ENCODE measurements around the gene RYR1.

GRCh38 chr19:38511074-38511708 lies 77.7 kb downstream of the RYR1 start:
- no peak for TF ChIP-seq CTCF (IDR thresholded peaks at IDR 0.05; ENCODE audit: control extremely low read depth in 1 of 3, insufficient read depth in 1 of 3, low read depth in 1 of 3, low read length in 3 of 3)
- TF ChIP-seq RXRA (IDR thresholded peaks at IDR 0.05; ENCODE audit: insufficient read depth, low read depth, low read length) = no peak
- TF ChIP-seq POLR2A (IDR thresholded peaks at IDR 0.05; ENCODE audit: control extremely low read depth in 1 of 2, low read depth in 2 of 2, low read length in 2 of 2) = no peak
- no peak for TF ChIP-seq CEBPB (IDR thresholded peaks at IDR 0.05; ENCODE audit: low read depth, low read length)
- no peak for TF ChIP-seq E2F6 (IDR thresholded peaks at IDR 0.05)
- TF ChIP-seq KDM1A (IDR thresholded peaks at IDR 0.05; ENCODE audit: borderline replicate concordance, low read length) = no peak
- TF ChIP-seq JUND (IDR thresholded peaks at IDR 0.05; ENCODE audit: low read length) = no peak
